GM23248 (cell line): Measurements from ENCODE around the gene ACY1.

ENCODE experiments used
- EZH2 ChIP-seq: fragments of 200-600 bp; sonication (generic); IDR thresholded peaks from 2 replicates; pipeline ENCODE4 v1.6.1; 2018; ENCODE audit warnings: antibody characterized with exemption, mild to moderate bottlenecking; ENCODE audit not compliant: insufficient read depth, poor library complexity, severe bottlenecking
- EZH2phosphoT487 ChIP-seq: fragments of 200-600 bp; sonication (generic); IDR thresholded peaks from 2 replicates; pipeline ENCODE4 v1.6.1; 2018; ENCODE audit warnings: antibody characterized with exemption, moderate library complexity, mild to moderate bottlenecking, low read depth; ENCODE audit not compliant: insufficient read depth

GRCh38 chr3:51955893-51956770, 27.2 kb upstream of the ACY1 start:
- no peak for TF ChIP-seq EZH2phosphoT487
- no peak for TF ChIP-seq EZH2
